Endothelial cell of umbilical vein (primary cell): ENCODE measurements around the gene TRIM7. TPM values are rescaled to one million over a fixed set of nuclear protein-coding genes. Genes with fewer than 3 reads are reported as not detected.
"Not testable (repeated sequence)": the region's sequence is repeated elsewhere in the genome, so short reads cannot be mapped to it uniquely, and the experiment has no call there.

Experiments used
- BruUV-seq: library from RNA; stranded (reverse); fragments of 400-500 nt; replicated peaks from 2 replicates; lab custom pipeline; 2021; lab: Mats Ljungman, UMichigan
- CTCF ChIA-PET: fragments of 300-600, 350-600 bp; sonication (Branson Sonifier 250); formaldehyde crosslinking; loops from one replicate; lab custom pipeline; 2021; ENCODE audit warnings: antibody characterized with exemption, inconsistent platforms; lab: Charles Lee
- POLR2A ChIA-PET: fragments of 300-600, 350-600 bp; sonication (Branson Sonifier 250); formaldehyde crosslinking; loops from one replicate; lab custom pipeline; 2021; ENCODE audit warnings: antibody characterized with exemption, inconsistent platforms; lab: Charles Lee
- DNase-seq: peaks from one replicate; pipeline ENCODE4 v3.0.0-alpha.2; 2011; ENCODE audit warnings: low read depth, low spot score
- FAIRE-seq: peaks from 2 replicates; lab custom pipeline; 2011; peaks lifted over from hg19 to GRCh38; lab: Jason Lieb, UNC
- H2AFZ ChIP-seq: 2 replicates; pipeline ENCODE4 v1.6.0; 2012; ENCODE audit warnings: low read depth, low read length, control low read depth, inconsistent platforms
- H3K27ac ChIP-seq: 2 replicates; pipeline ENCODE4 v1.5.1; 2011; ENCODE audit warnings: low read depth, mild to moderate bottlenecking, control low read depth, low read length, moderate library complexity; ENCODE audit not compliant: insufficient read depth
- H3K27me3 ChIP-seq, 2 experiments: 2 replicates each; pipeline versions ENCODE4 v1.6.0 to v1.6.1; 2011; ENCODE audit warnings: low read length in 2 of 2, mixed read lengths in 1 of 2; ENCODE audit not compliant: control insufficient read depth in 2 of 2, insufficient read depth in 2 of 2
- H3K36me3 ChIP-seq, 2 experiments: 2 replicates in 1 of 2; 3 replicates in 1 of 2; pipeline ENCODE4 v1.5.1; 2011; ENCODE audit warnings: low read length in 2 of 2, mild to moderate bottlenecking in 1 of 2, moderate library complexity in 1 of 2; ENCODE audit not compliant: control insufficient read depth in 2 of 2, insufficient read depth in 2 of 2; ENCODE audit errors: extremely low read depth in 1 of 2
- H3K4me1 ChIP-seq: 3 replicates; pipeline ENCODE4 v1.5.1; 2011; ENCODE audit warnings: mild to moderate bottlenecking, low read length; ENCODE audit not compliant: control insufficient read depth, insufficient read depth; ENCODE audit errors: extremely low read depth
- H3K4me2 ChIP-seq: 2 replicates; pipeline ENCODE4 v1.6.1; 2011; ENCODE audit warnings: low read length, control low read depth, mixed read lengths; ENCODE audit not compliant: insufficient read depth
- H3K4me3 ChIP-seq, 3 experiments: fragments of 200-600 bp in 1 of 3; sonication (generic), shearing (Covaris generic) in 1 of 3; replicated peaks in 1 of 3; 2 replicates each; pipeline ENCODE4 v1.5.1; 2011 to 2016; ENCODE audit warnings: control low read depth in 3 of 3, low read length in 3 of 3, mild to moderate bottlenecking in 2 of 3, inconsistent platforms in 1 of 3, low read depth in 1 of 3, moderate library complexity in 1 of 3; ENCODE audit not compliant: insufficient read depth in 1 of 3
- H3K79me2 ChIP-seq: 2 replicates; pipeline ENCODE4 v1.6.0; 2012; ENCODE audit warnings: low read length, inconsistent platforms; ENCODE audit not compliant: control insufficient read depth, insufficient read depth
- H3K9ac ChIP-seq: replicated peaks from 2 replicates; pipeline ENCODE3; 2011; ENCODE audit warnings: low read length, control low read depth; ENCODE audit not compliant: insufficient read depth; ENCODE audit errors: extremely low read depth
- H3K9me1 ChIP-seq: replicated peaks from 3 replicates; pipeline ENCODE4 v1.6.0; 2011; ENCODE audit warnings: mild to moderate bottlenecking, low read length; ENCODE audit not compliant: control insufficient read depth, insufficient read depth; ENCODE audit errors: extremely low read depth
- H3K9me3 ChIP-seq: replicated peaks from 2 replicates; pipeline ENCODE4 v1.5.1; 2012; ENCODE audit warnings: low read length, inconsistent platforms; ENCODE audit not compliant: control insufficient read depth, insufficient read depth
- H4K20me1 ChIP-seq: replicated peaks from 2 replicates; pipeline ENCODE3; 2011; ENCODE audit warnings: mild to moderate bottlenecking, low read length; ENCODE audit not compliant: control insufficient read depth, insufficient read depth; ENCODE audit errors: extremely low read depth
- EZH2 ChIP-seq: IDR thresholded peaks from 2 replicates; pipeline ENCODE4 v1.6.1; 2012; ENCODE audit warnings: borderline replicate concordance, low read depth, mild to moderate bottlenecking, moderate library complexity, low read length, inconsistent platforms; ENCODE audit not compliant: severe bottlenecking
- FOS ChIP-seq: IDR thresholded peaks from 2 replicates; pipeline ENCODE4 v1.6.1; 2011; ENCODE audit warnings: mild to moderate bottlenecking, low read length, moderate library complexity, borderline replicate concordance; ENCODE audit not compliant: insufficient read depth
- GATA2 ChIP-seq: IDR thresholded peaks from 2 replicates; pipeline ENCODE4 v1.7.0; 2011; ENCODE audit warnings: low read depth, mild to moderate bottlenecking, moderate library complexity, mixed read lengths, low read length; ENCODE audit not compliant: insufficient read length, insufficient read depth
- JUN ChIP-seq: IDR thresholded peaks from 2 replicates; pipeline ENCODE4 v1.6.1; 2011; ENCODE audit warnings: borderline replicate concordance, low read depth; ENCODE audit not compliant: insufficient read length, insufficient read depth
- MAX ChIP-seq: IDR thresholded peaks from 2 replicates; pipeline ENCODE4 v1.6.1; 2011; ENCODE audit not compliant: insufficient read depth, insufficient read length
- MYC ChIP-seq: IDR thresholded peaks from one replicate; pipeline ENCODE4 v1.6.1; 2011; ENCODE audit warnings: mild to moderate bottlenecking, low read depth, low read length
- POLR2A ChIP-seq: IDR thresholded peaks from 2 replicates; pipeline ENCODE4 v1.6.1; 2012; ENCODE audit warnings: low read depth, mild to moderate bottlenecking, control low read depth, low read length
- POLR2AphosphoS5 ChIP-seq: IDR thresholded peaks from 2 replicates; pipeline ENCODE4 v1.6.1; 2012; ENCODE audit warnings: low read depth, mild to moderate bottlenecking, control low read depth, low read length, moderate library complexity; ENCODE audit not compliant: insufficient read depth
- dilution Hi-C: fragments of 300-500 bp; cut with MboI; formaldehyde crosslinking; loops from one replicate; pipeline ENCODE4 v1.15.0; 2019; ENCODE audit warnings: low sequenced_read_pairs; ENCODE audit not compliant: extremely low pct_ligation_motif_present
- intact Hi-C: fragments of 100-400 bp; cut with micrococcal nuclease; formaldehyde crosslinking; loops from one replicate; pipeline ENCODE4 v1.10.0; 2022
- polyA plus RNA-seq, 4 experiments: library from polyadenylated mRNA; depleted of rRNA in 3 of 4; stranded (reverse) in 3 of 4; unstranded in 1 of 4; fragments of >200 nt; gene quantifications; 2 replicates each; pipeline versions ENCODE4 v1.2.1 to v1.2.3, GENCODE V29; 2011 to 2012; ENCODE audit warnings: missing spikeins in 1 of 4
- total RNA-seq: library from RNA; stranded (reverse); gene quantifications from 2 replicates; pipeline ENCODE4 v1.2.3, GENCODE V29; 2021
- TF ChIP-seq, protein P1 (sequence below), 2 donors: IDR thresholded peaks; 1 replicate in 1 of 2; 2 replicates in 1 of 2; pipeline ENCODE4 v1.5.1; 2011; ENCODE audit warnings: low read length in 2 of 2, mild to moderate bottlenecking in 2 of 2, moderate library complexity in 2 of 2, control low read depth in 1 of 2, inconsistent platforms in 1 of 2, low read depth in 1 of 2; ENCODE audit not compliant: insufficient read depth in 1 of 2; ENCODE audit errors: extremely low read depth in 1 of 2

TRIM7 gene
- total and polyA plus RNA-seq, 2 donors (not counting 3 experiments of a cell fraction or from before 2014, with no cell fraction given), result 2.7 to 3.4 TPM

DNA sequence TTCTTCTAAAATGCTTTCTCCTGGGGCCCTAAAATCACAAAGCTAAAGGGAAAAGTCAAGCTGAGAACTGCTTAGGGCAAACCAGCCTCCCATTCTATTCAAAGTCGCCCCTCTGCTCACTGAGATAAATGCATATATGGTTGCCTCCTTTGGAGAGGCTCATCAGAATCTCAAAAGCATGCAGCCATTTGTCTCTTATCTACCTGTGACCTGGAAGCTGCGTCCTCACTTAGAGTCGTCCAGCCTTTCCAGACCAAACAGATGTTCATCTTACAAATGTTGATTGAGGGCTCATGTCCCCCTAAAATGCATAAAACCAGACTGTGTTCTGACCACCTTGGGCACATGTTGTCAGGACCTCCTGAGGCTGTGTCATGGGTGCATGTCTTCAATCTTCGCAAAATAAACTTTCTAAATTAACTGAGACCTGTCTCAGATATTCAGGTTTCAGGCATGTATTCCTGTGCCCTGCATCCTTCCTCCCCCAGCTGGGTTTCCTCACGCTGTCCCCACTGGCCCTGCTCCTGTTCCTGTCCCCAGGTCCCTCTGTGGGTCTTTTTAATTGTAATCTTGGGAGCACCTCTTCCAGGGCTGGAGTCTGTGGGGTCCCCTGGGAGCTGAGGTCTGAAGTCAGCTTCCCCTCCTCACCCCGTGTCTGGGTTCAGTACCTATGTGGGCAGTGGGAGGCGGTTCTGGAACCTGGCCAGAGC, 57.9 kb downstream of the TRIM7 start, which contains the start of gene OR2V2:
TSS of gene OR2V2 (plus strand) at position 660 of the 710 bp plus-strand sequence. CDS start 7,357 bp downstream, outside the sequence.
- H3K9ac ChIP-seq, H4K20me1 ChIP-seq, BruUV-seq, FAIRE-seq, POLR2A ChIA-PET, dilution Hi-C loops, H3K79me2 ChIP-seq, H3K9me3 ChIP-seq, intact Hi-C loops, H3K27ac ChIP-seq, DNase-seq, H3K4me1 ChIP-seq, H3K4me2 ChIP-seq, H3K27me3 ChIP-seq, H3K9me1 ChIP-seq, H2AFZ ChIP-seq, H3K36me3 ChIP-seq, H3K4me3 ChIP-seq: not testable (repeated sequence)
- CTCF ChIA-PET, result interaction anchor here (1.5 kb wide), 1 partner anchor 13 kb away, joined by 3 read pairs; no protein-coding TSS in a partner anchor

DNA sequence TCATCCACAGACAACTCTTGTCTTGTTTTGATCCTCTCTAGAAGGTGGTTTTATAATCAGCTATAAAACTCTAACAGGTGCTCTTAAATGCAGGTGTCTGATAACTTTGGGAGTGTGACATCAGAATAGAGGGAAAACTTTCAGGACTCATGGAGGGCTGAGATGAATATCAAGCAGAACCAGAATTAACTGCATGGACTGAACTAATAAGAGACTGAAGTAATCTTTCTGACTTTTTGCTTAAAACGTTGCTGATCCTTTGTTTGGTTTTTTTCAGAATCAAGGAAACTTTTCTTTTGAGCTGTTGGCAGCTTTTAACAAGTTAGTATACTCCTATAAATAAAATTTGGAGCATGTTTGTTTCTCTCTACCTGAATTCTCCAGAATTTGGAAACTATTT, 59.9 kb downstream of the TRIM7 start:
- intact Hi-C loops, result no loop called here
- Histone ChIP-seq H3K27me3 (peaks cover 0 to 2% of the 10 kb centered on the region in 2 experiments), H2AFZ (no peak overlapping the region), H3K4me3 (no peak overlapping the region), H3K9me3 (no peaks in the 10 kb centered on the region), H3K9me1 (no peaks in the 10 kb centered on the region), H4K20me1 (no peaks in the 10 kb centered on the region), H3K9ac (no peak overlapping the region), H3K36me3 (no peaks in the 10 kb centered on the region), H3K4me2 (no peak overlapping the region), H3K79me2 (no peaks in the 10 kb centered on the region), H3K27ac (no peak overlapping the region), H3K4me1 (no peaks in the 10 kb centered on the region)
- BruUV-seq, result no TSS peak
- TF ChIP-seq GATA2, result no peak
- TF ChIP-seq MYC, result no peak
- no peak for TF ChIP-seq POLR2A
- TF ChIP-seq, protein P1, sequence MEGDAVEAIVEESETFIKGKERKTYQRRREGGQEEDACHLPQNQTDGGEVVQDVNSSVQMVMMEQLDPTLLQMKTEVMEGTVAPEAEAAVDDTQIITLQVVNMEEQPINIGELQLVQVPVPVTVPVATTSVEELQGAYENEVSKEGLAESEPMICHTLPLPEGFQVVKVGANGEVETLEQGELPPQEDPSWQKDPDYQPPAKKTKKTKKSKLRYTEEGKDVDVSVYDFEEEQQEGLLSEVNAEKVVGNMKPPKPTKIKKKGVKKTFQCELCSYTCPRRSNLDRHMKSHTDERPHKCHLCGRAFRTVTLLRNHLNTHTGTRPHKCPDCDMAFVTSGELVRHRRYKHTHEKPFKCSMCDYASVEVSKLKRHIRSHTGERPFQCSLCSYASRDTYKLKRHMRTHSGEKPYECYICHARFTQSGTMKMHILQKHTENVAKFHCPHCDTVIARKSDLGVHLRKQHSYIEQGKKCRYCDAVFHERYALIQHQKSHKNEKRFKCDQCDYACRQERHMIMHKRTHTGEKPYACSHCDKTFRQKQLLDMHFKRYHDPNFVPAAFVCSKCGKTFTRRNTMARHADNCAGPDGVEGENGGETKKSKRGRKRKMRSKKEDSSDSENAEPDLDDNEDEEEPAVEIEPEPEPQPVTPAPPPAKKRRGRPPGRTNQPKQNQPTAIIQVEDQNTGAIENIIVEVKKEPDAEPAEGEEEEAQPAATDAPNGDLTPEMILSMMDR (IDR thresholded peaks at IDR 0.05; ENCODE audit: extremely low read depth in 1 of 2, insufficient read depth in 1 of 2, low read depth in 1 of 2, low read length in 2 of 2), result no peak
- no peak for TF ChIP-seq POLR2AphosphoS5
- no peak for TF ChIP-seq FOS
- no peak for TF ChIP-seq JUN
- no peak for TF ChIP-seq MAX
- TF ChIP-seq EZH2, result no peak
- DNase-seq (no peak), FAIRE-seq (no peak)
- ChIA-PET POLR2A (no interaction called here), CTCF (no interaction called here)
- dilution Hi-C loops, result no loop called here
